ENCODE results near the gene DSCAML1.
"Not testable (repeated sequence)": the region's sequence is repeated elsewhere in the genome, so short reads cannot be mapped to it uniquely, and the experiment has no call there.

Gene DSCAML1

DNA sequence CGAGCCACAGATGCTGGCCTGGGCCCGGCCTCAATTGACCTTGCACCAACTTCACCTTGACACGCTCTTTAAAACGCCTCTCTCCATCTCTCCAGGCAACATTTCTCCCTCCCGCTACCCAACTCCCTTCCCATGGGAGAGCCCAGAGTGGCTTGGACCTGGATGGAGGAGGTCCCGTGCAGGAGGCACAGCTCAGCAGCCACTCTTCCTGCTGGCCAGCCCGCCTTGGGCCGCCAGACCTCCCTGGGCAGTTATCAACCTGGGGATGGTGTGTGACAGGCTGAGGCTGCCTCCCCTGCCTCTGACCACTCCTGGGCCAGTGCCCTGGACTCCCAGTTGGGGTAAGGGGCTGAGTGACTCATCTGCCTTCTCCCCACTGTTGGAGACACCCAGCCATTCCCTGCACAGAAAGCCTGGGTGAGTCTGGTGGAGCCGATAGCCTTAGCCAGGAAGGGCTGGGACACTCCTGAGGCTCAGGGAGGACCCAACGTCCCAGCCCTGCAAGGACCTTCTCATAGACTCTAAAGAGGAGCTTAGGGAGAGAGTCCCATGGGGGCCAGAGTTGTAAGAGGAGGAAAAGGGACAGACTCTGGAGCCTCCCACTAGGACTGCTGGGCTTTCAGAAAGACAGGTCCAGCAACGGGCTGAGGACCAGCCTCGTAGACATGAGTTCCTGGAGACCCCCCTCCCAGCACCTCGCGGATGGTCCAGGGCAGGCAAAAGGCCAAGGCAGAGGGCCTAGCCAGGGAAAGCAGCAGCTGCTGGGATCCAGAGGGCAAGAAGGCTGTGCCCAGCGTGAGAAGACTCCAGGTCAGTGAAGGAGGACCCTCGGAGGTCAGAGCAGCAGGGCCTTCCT is 337.7 kb downstream of the DSCAML1 start:
- no peak for DNase-seq

GRCh38 chr11:117458275-117459122 is 338.5 kb downstream of the DSCAML1 start:
- DNase-seq, result no peak

GRCh38 chr11:117457835-117458234 is 339.2 kb downstream of the DSCAML1 start:
- no peak for DNase-seq

DNA sequence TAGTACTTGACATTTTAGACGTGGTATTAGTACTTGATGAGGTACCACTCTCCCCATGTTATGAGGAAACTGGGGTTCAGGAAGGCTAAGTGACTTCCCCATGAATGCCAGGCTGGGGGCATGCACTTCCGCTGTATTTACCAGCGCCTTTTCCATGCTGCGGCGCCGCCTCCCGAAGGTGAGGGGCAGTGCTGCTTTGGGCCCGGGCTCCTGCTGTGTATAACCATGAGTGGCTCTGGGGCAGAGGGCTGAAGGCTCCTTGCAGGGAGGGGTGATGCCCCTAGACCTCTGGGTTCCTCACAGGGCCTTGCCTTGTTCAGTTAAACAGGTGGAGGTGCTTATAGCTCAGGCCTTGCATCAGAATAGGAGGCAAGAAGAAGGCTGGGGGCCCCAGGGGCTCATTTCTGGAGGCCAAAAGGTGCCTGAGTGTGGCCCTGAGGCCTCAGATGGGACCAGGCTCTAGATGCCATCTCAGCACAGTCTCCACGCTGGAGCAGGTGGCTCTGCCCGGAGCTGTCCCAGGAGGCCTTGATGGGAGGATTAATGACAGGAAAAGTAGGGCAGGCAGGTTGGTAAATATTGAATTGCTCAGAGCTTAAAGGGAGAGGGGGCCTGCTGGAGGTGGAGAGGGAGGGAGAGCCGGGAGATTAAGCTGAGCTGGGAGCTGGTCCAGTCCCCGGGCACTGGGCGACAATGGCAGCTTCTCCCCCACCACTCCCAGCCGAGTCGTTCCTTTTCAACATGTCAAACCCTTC is 339.8 kb downstream of the DSCAML1 start:
- no peak for DNase-seq

DNA sequence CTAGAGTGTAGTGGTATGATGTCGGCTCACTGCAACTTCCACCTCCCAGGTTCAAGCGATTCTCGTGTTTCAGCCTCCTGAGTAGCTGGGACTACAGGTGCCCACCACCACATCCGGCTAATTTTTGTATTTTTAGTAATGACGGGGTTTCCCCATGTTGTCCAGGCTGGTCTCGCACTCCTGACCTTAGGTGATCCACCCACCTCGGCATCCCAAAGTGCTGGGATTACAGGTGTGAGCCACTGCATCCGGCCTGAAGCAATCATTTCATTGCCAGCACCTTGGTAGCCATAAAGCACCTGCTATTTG is 340.3 kb downstream of the DSCAML1 start:
- not testable (repeated sequence) for DNase-seq

DNA sequence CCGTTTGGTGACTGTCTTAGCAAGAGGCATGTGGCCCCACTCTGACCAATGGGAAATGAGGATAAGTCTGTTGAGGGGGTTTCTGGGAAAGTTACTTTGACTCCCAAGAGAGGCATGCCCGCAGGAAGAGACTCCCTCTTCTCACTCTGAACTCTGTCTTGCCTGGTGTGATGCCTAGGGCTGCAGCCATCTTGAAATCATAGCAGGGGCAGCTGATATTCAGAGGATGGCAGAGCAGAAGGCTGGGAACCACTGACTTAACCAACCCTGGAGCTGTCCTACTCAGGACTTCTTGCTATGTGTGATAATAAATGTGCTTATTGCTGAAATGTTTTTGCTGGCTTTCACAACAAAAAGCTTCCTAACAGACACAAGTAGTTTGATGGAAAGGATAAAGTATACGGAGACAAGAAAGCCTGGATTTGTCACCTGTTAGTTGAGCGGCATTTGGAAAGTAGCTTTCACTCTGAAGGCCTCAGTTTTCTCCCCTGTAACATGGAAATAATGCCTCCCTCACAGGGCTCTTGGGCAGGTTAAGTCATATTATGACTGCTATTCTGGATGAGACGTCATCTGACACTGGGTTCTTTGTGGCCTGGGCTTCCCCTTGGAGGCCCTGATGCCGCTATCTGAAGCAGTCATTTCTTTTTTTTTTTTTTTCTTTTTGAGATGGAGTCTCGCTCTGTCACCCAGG is 340.8 kb downstream of the DSCAML1 start:
- DNase-seq, result no peak

DNA sequence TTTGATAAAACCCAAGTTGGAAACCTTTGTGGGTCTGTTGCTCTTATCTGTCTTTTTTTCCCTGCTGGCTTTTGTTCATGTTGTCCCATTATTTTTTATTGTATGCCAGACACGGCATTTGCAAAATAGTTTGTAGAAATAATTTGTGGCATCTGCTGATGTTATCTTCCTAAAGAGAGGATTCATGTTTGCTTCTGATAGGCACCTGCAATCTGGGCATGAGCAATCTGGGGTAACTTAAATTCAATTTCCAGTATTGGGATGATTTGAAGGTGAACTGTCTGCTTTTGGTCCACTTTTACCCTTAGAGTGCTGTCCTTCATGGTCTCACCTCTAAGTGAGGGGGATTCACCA is 342.5 kb downstream of the DSCAML1 start:
- DNase-seq, result no peak

DNA sequence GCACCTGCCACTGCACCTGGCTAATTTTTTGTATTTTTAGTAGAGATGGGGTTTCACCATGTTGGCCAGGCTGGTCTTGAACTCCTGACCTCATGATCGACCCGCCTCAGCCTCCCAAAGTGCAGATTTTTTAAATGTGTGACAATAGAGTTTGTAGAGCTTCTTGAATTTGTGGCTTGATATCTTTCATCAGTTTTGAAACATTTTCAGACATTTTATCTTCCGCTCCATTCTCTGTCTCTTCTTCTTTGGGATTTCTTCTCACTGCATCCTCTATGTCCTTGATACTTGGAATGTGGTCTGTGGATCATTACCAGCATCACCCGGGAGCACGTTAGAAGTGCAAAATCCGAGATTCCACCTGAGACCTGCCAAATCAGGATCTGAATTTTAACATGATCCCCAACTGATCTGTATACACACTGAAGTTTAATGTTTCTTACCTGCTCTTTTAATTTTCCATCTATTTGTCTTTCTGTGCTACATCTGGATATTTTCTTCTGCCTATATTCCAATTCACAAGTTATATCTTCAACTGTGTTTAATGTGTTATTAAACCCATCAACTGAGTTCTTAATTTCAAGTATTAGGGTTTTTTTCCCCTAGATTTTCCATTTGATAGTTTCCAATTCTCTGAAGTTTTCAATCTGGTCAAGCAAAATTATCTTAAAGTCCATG is 343.0 kb downstream of the DSCAML1 start:
- DNase-seq, result no peak

DNA sequence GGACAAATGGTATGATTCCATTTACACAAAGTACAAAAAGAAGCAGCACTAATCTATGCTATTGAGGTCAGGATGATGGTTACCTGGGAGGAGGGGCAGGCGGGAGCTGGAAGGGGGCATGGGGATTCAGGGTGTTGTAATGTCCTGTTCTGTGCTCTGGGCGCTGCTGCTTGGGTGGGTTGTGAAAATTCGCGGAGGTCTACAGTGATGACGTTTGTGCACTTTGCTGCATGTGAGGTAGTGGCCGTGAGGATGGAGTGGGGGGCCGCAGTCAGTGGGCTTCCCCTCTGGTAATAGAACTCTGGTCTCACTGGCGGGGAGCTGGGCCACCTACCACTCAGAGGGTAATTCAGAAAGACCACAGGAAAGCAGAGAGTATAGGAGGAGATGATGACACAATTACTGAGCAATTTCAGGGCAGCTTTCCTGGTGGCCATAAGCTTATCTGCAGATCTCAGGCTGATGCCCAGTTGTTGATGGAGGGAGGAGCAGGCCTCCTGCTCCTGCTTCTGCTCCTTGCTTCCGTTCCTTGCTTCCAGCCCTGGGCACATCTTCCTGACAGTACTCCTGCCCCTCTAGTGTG is 347.8 kb downstream of the DSCAML1 start:
- no peak for DNase-seq

GRCh38 chr11:117444711-117445658 is 352.0 kb downstream of the DSCAML1 start:
- no peak for DNase-seq

- DNase-seq, result no peak
Observed at GRCh38 chr11:117444256-117444655, 352.8 kb downstream of the DSCAML1 start.

DNA sequence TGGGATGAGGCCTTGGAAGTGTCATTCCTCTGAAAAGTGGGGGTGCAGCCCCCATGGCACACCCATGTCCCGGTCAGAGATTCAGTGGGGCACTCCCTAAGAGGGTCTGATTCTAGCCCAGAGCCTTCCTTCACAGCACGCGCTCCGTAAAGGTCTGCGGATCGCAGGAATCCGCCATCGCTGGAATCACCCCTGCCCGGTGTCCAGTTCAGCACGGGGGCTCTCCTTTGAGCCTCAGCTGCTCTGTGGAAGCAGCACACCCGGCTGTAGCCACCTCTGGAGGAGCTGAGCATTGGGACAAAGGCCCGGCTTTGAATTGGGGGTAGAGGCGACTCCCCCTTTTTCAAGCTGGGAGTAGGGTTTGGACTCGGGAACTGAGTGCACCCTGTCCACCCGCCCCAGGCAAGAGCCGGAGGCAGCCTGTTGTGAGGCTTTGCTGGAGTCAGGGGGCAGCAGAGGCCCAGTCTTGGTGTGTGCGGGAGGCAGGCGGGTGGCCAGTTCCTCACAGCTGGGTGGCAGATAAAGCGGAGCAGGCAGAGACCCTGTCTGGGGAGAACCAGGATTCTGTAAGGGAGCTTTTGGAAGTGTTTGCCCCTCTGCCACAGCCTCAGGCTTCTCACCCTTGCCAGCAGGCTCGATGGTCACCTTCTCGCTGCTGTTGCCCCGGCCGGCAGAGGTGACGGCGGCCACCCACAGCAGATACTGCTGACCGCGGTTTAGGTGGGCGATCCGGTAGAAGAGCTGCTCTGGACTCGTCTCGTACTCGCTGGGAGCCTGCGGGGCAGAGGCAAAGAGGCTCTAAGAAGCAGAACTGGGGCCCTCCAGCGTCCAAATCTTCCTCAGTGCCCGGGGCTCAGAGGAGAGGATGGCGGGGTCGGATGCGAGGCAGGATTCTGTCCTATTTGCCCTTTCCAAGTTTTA is 353.5 kb downstream of the DSCAML1 start:
- peak; percentile 18 for DNase-seq

DNA sequence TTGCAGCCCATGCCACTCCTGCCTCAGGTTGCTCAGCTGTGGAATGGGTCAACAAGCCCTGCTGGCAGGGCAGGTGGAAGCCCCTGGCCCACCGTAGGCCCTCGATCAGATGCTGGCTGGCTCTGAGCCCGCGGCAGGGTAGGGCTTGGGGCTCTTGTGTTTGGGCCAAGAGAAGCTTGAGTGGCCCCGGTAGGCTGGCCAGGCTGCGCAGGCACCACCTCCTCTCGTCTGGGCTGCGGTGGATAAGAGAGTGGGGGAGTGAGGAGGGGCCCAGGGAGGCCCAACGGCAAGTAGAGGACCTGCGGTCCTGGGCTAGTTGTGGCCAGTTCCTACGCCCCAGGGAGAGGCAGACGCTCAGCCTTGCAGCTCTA is 354.2 kb downstream of the DSCAML1 start:
- no peak for DNase-seq

DNA sequence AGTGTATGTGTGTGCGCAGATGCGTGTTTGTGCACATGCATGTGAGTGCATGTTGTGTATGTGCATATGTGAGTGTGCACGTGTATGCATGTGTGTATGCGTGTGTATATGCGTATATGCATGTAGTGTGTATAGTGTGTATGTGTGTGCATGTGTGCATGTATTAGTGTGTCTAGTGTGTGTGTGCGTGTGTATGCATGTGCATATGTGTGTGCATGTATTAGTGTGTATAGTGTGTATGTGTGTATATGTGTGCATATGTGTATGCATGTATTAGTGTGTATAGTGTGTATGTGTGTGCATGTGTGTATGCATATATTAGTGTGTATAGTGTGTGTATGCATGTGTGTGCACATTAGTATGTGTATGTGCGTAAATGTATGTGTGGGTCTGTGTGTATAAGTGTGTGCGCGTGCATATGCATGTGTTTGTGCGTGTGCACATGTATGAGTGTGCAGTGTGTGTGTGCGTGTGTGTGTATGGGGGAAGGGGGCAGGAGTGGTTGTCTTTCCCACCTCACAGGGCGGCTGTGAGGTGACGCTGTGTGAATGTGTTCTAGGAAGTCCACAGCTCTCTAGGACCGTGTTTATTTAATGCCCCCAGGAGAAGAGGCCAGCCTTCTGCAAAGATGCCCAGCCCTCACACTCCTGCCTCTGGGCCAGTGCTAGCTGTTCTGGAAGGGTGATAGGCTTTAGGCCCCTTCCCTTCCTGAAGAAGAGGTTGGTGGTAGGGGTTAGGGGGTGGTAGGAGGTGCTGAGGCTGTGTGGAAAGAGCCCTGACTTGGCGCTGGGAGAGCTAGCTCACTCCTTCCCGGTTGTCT is 354.8 kb downstream of the DSCAML1 start:
- DNase-seq, result no peak

DNA sequence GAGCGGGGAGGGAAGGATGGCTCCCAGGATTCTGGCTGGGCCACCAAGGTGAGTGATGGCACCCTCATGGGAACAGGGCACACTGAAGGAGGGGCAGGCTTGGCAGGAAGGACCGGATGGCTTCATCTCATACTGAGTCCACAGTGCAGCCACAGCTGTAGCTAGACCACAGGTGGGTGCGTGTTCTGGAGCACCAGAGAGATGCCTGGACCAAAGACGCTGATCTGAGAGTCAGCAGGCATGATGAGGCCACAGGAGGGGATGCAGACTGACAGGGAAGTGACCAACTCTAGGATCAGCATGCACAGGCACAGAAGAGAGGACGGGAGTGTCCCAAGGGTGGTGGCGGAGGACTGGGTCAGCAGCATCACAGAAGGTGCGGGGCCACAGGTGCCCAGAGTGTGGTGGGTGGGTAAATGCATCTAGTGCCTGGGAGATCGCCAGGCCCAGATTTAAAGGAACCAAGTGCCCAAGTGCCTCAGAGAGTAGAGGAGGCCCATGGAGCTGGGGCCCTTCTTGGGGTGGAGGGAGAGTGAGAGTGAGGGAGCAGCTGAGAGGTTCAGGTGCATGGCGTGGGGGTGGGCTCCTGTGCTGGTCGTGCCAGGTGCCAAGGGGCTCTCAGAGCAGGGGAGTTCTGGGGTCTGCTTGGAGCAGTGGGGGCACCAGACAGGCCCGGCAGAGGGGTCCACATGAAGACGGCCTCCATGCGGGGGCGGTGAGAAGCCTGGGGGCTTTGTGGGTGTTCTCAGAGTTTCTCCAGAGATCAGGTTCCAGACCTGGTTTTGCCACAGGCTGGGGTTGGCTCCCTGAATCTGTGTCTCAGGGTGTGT is 355.7 kb downstream of the DSCAML1 start:
- DNase-seq, result no peak

DNA sequence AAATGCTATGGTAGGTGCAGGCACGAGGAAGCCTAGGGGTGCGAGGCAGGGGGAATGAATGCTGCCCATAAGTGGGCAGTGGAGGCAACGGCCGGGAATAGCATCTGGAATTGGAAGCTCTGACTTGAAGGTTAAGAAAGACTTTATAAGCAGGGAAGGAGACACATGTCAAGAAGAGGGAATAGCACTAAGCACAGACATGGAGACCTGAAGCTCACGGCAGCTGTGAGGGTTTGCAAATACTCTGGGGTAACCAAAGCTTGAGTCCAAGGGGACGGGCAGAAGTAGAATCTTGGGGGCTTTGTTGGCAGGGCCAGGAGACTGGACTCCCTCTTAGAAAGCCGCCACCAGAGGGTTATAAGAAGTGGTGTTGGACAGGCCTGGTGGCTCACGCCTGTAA is 356.8 kb downstream of the DSCAML1 start:
- DNase-seq, result no peak

DNA sequence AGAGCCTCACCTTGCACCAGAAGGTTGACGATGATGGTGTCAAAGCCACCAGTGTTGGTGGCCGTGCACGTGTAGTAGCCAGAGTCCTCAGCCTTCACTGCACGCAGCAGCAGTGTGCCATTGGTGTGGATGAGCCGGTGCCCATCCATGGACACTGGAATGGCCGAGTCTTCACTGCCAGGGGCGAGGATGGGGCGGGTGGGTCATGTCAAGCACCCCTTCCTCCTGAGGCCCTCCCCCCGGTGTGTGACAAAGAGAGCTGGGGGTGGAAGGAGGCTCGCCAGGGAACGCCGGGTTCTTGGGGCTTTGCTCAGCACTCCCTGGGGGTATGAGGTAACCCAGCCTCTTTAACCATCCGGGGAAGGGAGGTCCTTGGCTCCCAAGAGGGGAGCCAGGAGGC is 357.8 kb downstream of the DSCAML1 start:
- DNase-seq, result no peak

Data from MV-4-11 (cell line).